ENCODE results near the gene RUNX1.

RUNX1 gene

DNA sequence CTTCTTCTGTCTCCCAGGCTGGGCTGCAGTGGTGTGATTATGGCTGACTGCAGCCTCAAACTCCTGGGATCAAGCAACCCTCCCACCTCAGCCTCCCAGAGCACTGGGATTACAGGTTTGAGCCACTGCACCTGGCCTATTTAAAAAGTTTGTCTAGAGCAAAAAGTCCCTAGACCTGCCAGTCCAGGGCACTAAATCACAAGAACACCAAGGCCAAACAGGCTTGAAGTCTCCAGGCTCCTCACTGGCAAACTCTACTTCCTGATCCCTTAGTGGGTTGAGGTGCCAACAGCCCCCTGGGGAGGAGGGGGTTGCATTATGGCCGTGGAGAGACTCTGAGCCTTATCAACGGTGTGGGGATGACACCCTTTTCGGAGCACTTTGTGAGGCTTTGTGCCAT, 304.3 kb downstream of the RUNX1 start:
- in situ Hi-C loops (cut with MboI; ENCODE audit: low pct_unique_long_range_greater_than_20kb, low sequenced_read_pairs, unreplicated experiment), result loop anchor here (25.0 kb wide), 3 partner anchors 668 to 1268 kb away; no protein-coding TSS in a partner anchor
- DNase-seq (ENCODE audit: low spot score), result no peak
- TF ChIP-seq, protein P1, sequence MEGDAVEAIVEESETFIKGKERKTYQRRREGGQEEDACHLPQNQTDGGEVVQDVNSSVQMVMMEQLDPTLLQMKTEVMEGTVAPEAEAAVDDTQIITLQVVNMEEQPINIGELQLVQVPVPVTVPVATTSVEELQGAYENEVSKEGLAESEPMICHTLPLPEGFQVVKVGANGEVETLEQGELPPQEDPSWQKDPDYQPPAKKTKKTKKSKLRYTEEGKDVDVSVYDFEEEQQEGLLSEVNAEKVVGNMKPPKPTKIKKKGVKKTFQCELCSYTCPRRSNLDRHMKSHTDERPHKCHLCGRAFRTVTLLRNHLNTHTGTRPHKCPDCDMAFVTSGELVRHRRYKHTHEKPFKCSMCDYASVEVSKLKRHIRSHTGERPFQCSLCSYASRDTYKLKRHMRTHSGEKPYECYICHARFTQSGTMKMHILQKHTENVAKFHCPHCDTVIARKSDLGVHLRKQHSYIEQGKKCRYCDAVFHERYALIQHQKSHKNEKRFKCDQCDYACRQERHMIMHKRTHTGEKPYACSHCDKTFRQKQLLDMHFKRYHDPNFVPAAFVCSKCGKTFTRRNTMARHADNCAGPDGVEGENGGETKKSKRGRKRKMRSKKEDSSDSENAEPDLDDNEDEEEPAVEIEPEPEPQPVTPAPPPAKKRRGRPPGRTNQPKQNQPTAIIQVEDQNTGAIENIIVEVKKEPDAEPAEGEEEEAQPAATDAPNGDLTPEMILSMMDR (IDR thresholded peaks at IDR 0.05; ENCODE audit: extremely low read depth, insufficient read depth, missing control alignments), result no peak

DNA sequence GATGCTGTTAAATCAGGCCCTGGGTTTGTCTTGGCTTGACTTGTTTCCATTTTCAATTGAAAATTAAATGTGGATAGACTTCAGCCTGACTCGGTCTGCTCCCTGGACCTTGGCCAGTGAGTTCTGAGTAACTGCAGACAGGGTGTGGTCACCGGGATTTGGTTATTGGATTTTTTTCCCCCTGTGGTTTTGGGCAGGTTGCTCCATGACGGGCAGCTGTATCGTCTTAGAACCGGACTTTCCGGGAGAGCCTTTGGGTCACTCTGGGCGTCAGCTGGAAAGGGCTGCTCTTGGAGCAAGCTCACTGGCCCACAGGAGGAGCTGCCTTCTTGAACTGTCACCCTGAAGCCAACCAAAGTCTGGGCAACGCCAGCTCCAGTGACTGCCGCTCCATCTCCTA, 305.3 kb downstream of the RUNX1 start:
- in situ Hi-C loops (cut with MboI; ENCODE audit: low pct_unique_long_range_greater_than_20kb, low sequenced_read_pairs, unreplicated experiment), result loop anchor here (25.0 kb wide), 3 partner anchors 668 to 1268 kb away; no protein-coding TSS in a partner anchor
- TF ChIP-seq, protein P1 (IDR thresholded peaks at IDR 0.05; ENCODE audit: extremely low read depth, insufficient read depth, missing control alignments), result no peak
- DNase-seq (ENCODE audit: low spot score), result no peak

DNA sequence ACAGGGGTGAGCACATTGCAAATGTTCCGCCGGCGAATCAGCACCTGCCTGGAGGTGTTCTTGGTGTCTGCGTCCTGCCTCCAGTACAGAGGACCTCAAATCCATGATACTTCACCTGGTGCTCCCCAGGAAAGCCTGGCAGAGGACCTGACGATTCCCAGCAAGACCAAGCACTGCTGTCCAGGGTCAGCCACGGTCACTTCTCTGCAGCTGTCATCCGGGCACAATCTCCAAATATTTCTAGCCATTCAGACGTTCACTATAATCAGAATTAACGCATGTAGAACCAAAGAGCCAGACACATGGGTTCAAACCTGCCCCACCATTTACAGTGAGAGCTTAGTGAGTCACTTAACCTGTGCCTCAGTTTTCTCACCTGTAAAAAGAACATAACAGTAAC, 305.8 kb downstream of the RUNX1 start:
- TF ChIP-seq, protein P1 (IDR thresholded peaks at IDR 0.05; ENCODE audit: extremely low read depth, insufficient read depth, missing control alignments), result no peak
- in situ Hi-C loops (cut with MboI; ENCODE audit: low pct_unique_long_range_greater_than_20kb, low sequenced_read_pairs, unreplicated experiment), result loop anchor here (25.0 kb wide), 3 partner anchors 669 to 1269 kb away; no protein-coding TSS in a partner anchor
- no peak for DNase-seq (ENCODE audit: low spot score)

DNA sequence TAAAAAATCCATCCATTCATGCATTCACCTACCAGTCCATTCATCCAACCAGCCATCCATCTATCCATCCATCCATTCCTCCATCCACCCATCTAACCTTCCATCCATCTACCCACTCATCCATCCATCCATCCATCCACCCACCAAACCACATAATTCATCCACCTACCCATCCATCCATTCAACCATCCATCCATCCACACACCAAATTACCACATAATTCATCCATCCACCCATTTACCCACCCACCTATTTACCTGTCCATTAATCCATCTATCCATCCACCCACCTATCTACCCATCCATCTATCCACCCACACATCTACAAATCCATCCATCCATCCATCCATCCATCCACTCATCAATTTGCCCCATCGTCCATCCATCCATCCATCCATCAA, 308.9 kb downstream of the RUNX1 start:
- TF ChIP-seq, protein P1 (IDR thresholded peaks at IDR 0.05; ENCODE audit: extremely low read depth, insufficient read depth, missing control alignments), result no peak
- DNase-seq (ENCODE audit: low spot score), result no peak
- in situ Hi-C loops (cut with MboI; ENCODE audit: low pct_unique_long_range_greater_than_20kb, low sequenced_read_pairs, unreplicated experiment), result loop anchor here (25.0 kb wide), 3 partner anchors 672 to 1272 kb away; no protein-coding TSS in a partner anchor
